IMR-90 (cell line): Measurements from ENCODE around the gene RSRC1. TPM values are rescaled to one million over a fixed set of nuclear protein-coding genes. Genes with fewer than 3 reads are reported as not detected.

Experiments used
- ATAC-seq: fragments of 200-7000 bp; cut with Tn5 transposase; 2 replicates; pipeline ENCODE4 v1.9.1; 2020; ENCODE audit warnings: low read depth, mild to moderate bottlenecking, moderate library complexity
- BruUV-seq: library from RNA; stranded (reverse); fragments of 400-500 nt; replicated peaks from 2 replicates; lab custom pipeline; 2021; lab: Mats Ljungman, UMichigan
- CTCF ChIA-PET: fragments of 300-600 bp; formaldehyde crosslinking; extraction: SDS; loops from one replicate; lab custom pipeline; 2021; ENCODE audit warnings: antibody characterized with exemption; lab: Yijun Ruan, JAX
- POLR2A ChIA-PET: fragments of 300-600 bp; sonication (Branson Sonifier 250); formaldehyde crosslinking; loops from one replicate; lab custom pipeline; 2022; ENCODE audit warnings: antibody characterized with exemption; ENCODE audit not compliant: unreplicated experiment; lab: Charles Lee
- DNase-seq: peaks from one replicate; pipeline ENCODE4 v3.0.0; 2013
- H2AFZ ChIP-seq: replicated peaks from 2 replicates; pipeline ENCODE3; 2013; ENCODE audit warnings: low read length, mild to moderate bottlenecking; ENCODE audit not compliant: poor library complexity
- H2AK5ac ChIP-seq: 2 replicates; pipeline ENCODE4 v1.6.1; 2013; ENCODE audit warnings: low read depth, low read length, inconsistent platforms
- H2AK9ac ChIP-seq: replicated peaks from 2 replicates; pipeline ENCODE3; 2013; ENCODE audit warnings: mild to moderate bottlenecking, low read depth, low read length, moderate library complexity; ENCODE audit not compliant: poor library complexity
- H2BK120ac ChIP-seq: 2 replicates; pipeline ENCODE4 v1.6.1; 2013; ENCODE audit warnings: low read depth, low read length, inconsistent platforms
- H2BK15ac ChIP-seq: 3 replicates; pipeline ENCODE4 v1.6.1; 2013; ENCODE audit warnings: low read depth, low read length, inconsistent platforms
- H2BK20ac ChIP-seq: 2 replicates; pipeline ENCODE4 v1.6.1; 2013; ENCODE audit warnings: low read depth, mild to moderate bottlenecking, inconsistent platforms, low read length, moderate library complexity
- H2BK5ac ChIP-seq: 2 replicates; pipeline ENCODE4 v1.6.1; 2013; ENCODE audit warnings: mild to moderate bottlenecking, low read depth, low read length, inconsistent platforms; ENCODE audit not compliant: poor library complexity, severe bottlenecking
- H3K14ac ChIP-seq: replicated peaks from 2 replicates; pipeline ENCODE4 v1.6.1; 2013; ENCODE audit warnings: low read depth, low read length, inconsistent platforms
- H3K18ac ChIP-seq: 2 replicates; pipeline ENCODE4 v1.6.1; 2013; ENCODE audit warnings: low read depth, low read length, control low read depth
- H3K23ac ChIP-seq: 2 replicates; pipeline ENCODE4 v1.6.1; 2013; ENCODE audit warnings: low read depth, low read length, inconsistent platforms
- H3K27ac ChIP-seq: 2 replicates; pipeline ENCODE4 v1.5.1; 2013; ENCODE audit warnings: mild to moderate bottlenecking, control low read depth, low read length; ENCODE audit not compliant: insufficient read depth
- H3K27me3 ChIP-seq: 2 replicates; pipeline ENCODE4 v1.6.1; 2013; ENCODE audit warnings: low read length; ENCODE audit not compliant: control insufficient read depth, insufficient read depth
- H3K36me3 ChIP-seq: 2 replicates; pipeline ENCODE4 v1.6.1; 2013; ENCODE audit warnings: low read length, mixed read lengths; ENCODE audit not compliant: control insufficient read depth, insufficient read depth
- H3K4ac ChIP-seq: 2 replicates; pipeline ENCODE4 v1.6.1; 2013; ENCODE audit warnings: low read depth, low read length, inconsistent platforms
- H3K4me1 ChIP-seq: 2 replicates; pipeline ENCODE4 v1.6.1; 2013; ENCODE audit warnings: low read length, mixed read lengths; ENCODE audit not compliant: control insufficient read depth, insufficient read depth
- H3K4me2 ChIP-seq: 2 replicates; pipeline ENCODE4 v1.6.1; 2013; ENCODE audit warnings: low read depth, mild to moderate bottlenecking, control low read depth, low read length, moderate library complexity
- H3K4me3 ChIP-seq: 2 replicates; pipeline ENCODE4 v1.5.1; 2013; ENCODE audit warnings: low read depth, mild to moderate bottlenecking, control low read depth, low read length, moderate library complexity; ENCODE audit not compliant: insufficient read depth
- H3K56ac ChIP-seq: 2 replicates; pipeline ENCODE4 v1.6.1; 2013; ENCODE audit warnings: low read length, inconsistent platforms; ENCODE audit not compliant: insufficient read depth; ENCODE audit errors: extremely low read depth
- H3K79me1 ChIP-seq, 2 experiments: 2 replicates each; pipeline ENCODE4 v1.6.1; 2013; ENCODE audit warnings: low read length in 2 of 2, inconsistent platforms in 1 of 2, low read depth in 1 of 2
- H3K9ac ChIP-seq: 2 replicates; pipeline ENCODE4 v1.6.1; 2013; ENCODE audit warnings: low read depth, low read length, control low read depth
- H3K9me1 ChIP-seq: 2 replicates; pipeline ENCODE4 v1.6.1; 2013; ENCODE audit warnings: low read length, inconsistent platforms; ENCODE audit not compliant: insufficient read depth
- H3K9me3 ChIP-seq: 2 replicates; pipeline ENCODE4 v1.6.1; 2013; ENCODE audit warnings: low read length; ENCODE audit not compliant: control insufficient read depth, insufficient read depth
- H4K20me1 ChIP-seq: 2 replicates; pipeline ENCODE4 v1.6.1; 2013; ENCODE audit warnings: low read length, inconsistent platforms; ENCODE audit not compliant: insufficient read depth
- H4K5ac ChIP-seq: 2 replicates; pipeline ENCODE4 v1.6.1; 2013; ENCODE audit warnings: mild to moderate bottlenecking, low read depth, low read length, control low read depth
- H4K8ac ChIP-seq, 2 experiments: 2 replicates each; pipeline ENCODE4 v1.6.1; 2013; ENCODE audit warnings: low read depth in 2 of 2, low read length in 2 of 2, control low read depth in 1 of 2, inconsistent platforms in 1 of 2
- H4K91ac ChIP-seq: 2 replicates; pipeline ENCODE4 v1.6.1; 2013; ENCODE audit warnings: low read depth, low read length, inconsistent platforms; ENCODE audit not compliant: insufficient read depth
- CEBPB ChIP-seq: IDR thresholded peaks from 2 replicates; pipeline ENCODE4 v1.6.1; 2012; ENCODE audit warnings: low read depth, low read length, improper control_type of control experiment
- CHD1 ChIP-seq: IDR thresholded peaks from 2 replicates; pipeline ENCODE4 v1.6.1; 2012; ENCODE audit warnings: low read depth, low read length, improper control_type of control experiment
- CTCF ChIP-seq: conservative IDR thresholded peaks from 2 replicates; pipeline ENCODE4 v1.5.1; 2012; ENCODE audit warnings: mild to moderate bottlenecking, low read depth, low read length, improper control_type of control experiment
- FOS ChIP-seq: fragments of 150-350 bp; IDR thresholded peaks from 2 replicates; pipeline ENCODE4 v1.6.1; 2016; ENCODE audit warnings: low read depth, low read length
- MAZ ChIP-seq: IDR thresholded peaks from 2 replicates; pipeline ENCODE4 v1.6.1; 2012; ENCODE audit warnings: low read depth, mild to moderate bottlenecking, low read length, improper control_type of control experiment, moderate library complexity, borderline replicate concordance
- MXI1 ChIP-seq: IDR thresholded peaks from 2 replicates; pipeline ENCODE4 v1.6.1; 2012; ENCODE audit warnings: low read depth, mild to moderate bottlenecking, low read length, moderate library complexity, borderline replicate concordance
- NFE2L2 ChIP-seq: fragments of 150-350 bp; IDR thresholded peaks from 2 replicates; pipeline ENCODE4 v1.6.1; 2016; ENCODE audit warnings: low read depth, mild to moderate bottlenecking, low read length
- POLR2A ChIP-seq: IDR thresholded peaks from 2 replicates; pipeline ENCODE4 v1.6.1; 2012; ENCODE audit warnings: mild to moderate bottlenecking, low read depth, low read length
- RAD21 ChIP-seq: IDR thresholded peaks from 2 replicates; pipeline ENCODE4 v1.6.1; 2012; ENCODE audit warnings: low read length, improper control_type of control experiment
- RCOR1 ChIP-seq: IDR thresholded peaks from 2 replicates; pipeline ENCODE4 v1.6.1; 2012; ENCODE audit warnings: mild to moderate bottlenecking, low read length, improper control_type of control experiment; ENCODE audit not compliant: insufficient replicate concordance
- RFX5 ChIP-seq: IDR thresholded peaks from 2 replicates; pipeline ENCODE4 v1.8.0; 2012; ENCODE audit warnings: low read depth, mild to moderate bottlenecking, low read length, moderate library complexity
- USF2 ChIP-seq: fragments of 150-350 bp; IDR thresholded peaks from 2 replicates; pipeline ENCODE4 v1.6.1; 2017; ENCODE audit warnings: mild to moderate bottlenecking, antibody characterized with exemption, low read length, low read depth
- WGBS, 2 experiments: methylation state at CpG; one replicate each; pipeline versions ENCODE4 v1.1.5 to v1.1.7; 2013; ENCODE audit warnings: missing lambda C conversion rate in 2 of 2; ENCODE audit not compliant: insufficient read length in 1 of 2; ENCODE audit errors: extremely low coverage in 2 of 2; 5-methylcytosine and 5-hydroxymethylcytosine counted together
- dilution Hi-C: fragments of 300-500 bp; cut with HindIII; formaldehyde crosslinking; loops from one replicate; pipeline ENCODE4 v1.14.3; 2018; ENCODE audit warnings: low sequenced_read_pairs; ENCODE audit not compliant: unreplicated experiment
- in situ Hi-C: fragments of 300-500 bp; cut with MboI; formaldehyde crosslinking; loops from 3 replicates; pipeline ENCODE4 v1.14.3; 2019; ENCODE audit warnings: low sequenced_read_pairs, inconsistent platforms, mixed read lengths
- intact Hi-C: fragments of 100-400 bp; cut with micrococcal nuclease; formaldehyde crosslinking; loops from 2 replicates; pipeline ENCODE4 v1.10.0; 2022
- polyA plus RNA-seq, 3 experiments: library from polyadenylated mRNA; depleted of rRNA; stranded (reverse); fragments of >200 nt; gene quantifications; 2 replicates each; pipeline ENCODE4 v1.2.3, GENCODE V29; 2012; ENCODE audit warnings: low replicate concordance in 1 of 3
- total RNA-seq: library from RNA; depleted of rRNA; stranded (reverse); fragments of >200 nt; gene quantifications from 2 replicates; pipeline ENCODE4 v1.2.3, GENCODE V29; 2012
- TF ChIP-seq, protein P1 (sequence below): fragments of 150-350 bp; IDR thresholded peaks from 2 replicates; pipeline ENCODE4 v1.6.1; 2016; ENCODE audit warnings: low read depth, mild to moderate bottlenecking, low read length, moderate library complexity, borderline replicate concordance

Gene RSRC1
- total and polyA plus RNA-seq, 2 of the 4 experiments (the other 2 are of a cell fraction), result 3.8 to 41.8 TPM

DNA sequence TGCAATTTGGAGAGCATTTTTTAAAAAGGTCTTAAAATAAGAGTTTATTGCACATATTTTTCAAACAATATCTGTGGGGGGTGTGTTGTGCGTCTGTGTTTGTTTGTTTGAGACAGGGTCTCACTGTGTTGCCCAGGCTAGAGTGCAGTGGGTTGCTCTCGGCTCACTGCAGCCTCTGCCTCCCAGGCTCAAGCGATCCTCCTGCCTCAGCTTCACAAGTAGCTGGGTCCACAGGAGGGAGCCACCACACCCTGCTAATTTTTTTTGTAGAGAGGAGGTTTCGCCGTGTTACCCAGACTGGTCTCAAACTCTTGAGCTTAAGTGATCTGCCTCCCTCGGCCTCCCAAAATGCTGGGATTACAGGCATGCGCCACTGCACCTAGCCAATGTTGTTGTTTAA, 463.8 kb downstream of the RSRC1 start (continued):
- no peak for TF ChIP-seq MXI1
- no peak for TF ChIP-seq RCOR1

GRCh38 chr3:158574646-158575045, 464.8 kb downstream of the RSRC1 start:
- ATAC-seq, result no peak
- Histone ChIP-seq H2BK20ac (no peak overlapping the region), H3K4me3 (no peak overlapping the region), H2BK120ac (no peak overlapping the region), H2BK5ac (no peak overlapping the region), H3K9me3 (no peaks in the 10 kb centered on the region), H4K5ac (no peak overlapping the region), H2AFZ (no peak overlapping the region), H3K79me1 (no peaks in the 10 kb centered on the region), H4K8ac (no peak overlapping the region), H3K23ac (no peak overlapping the region), H3K18ac (no peak overlapping the region), H3K36me3 (no peaks in the 10 kb centered on the region), H3K27me3 (no peaks in the 10 kb centered on the region), H3K27ac (no peak overlapping the region), H4K91ac (no peak overlapping the region), H3K56ac (no peak overlapping the region), H3K9me1 (0 out of 2 replicates have a peak, but pooled peaks cover 2% of the 10 kb centered on the region), H3K14ac (no peak overlapping the region), H3K9ac (no peak overlapping the region), H3K4me2 (no peak overlapping the region), H2AK9ac (no peak overlapping the region), H2BK15ac (no peak overlapping the region), H4K20me1 (no peaks in the 10 kb centered on the region), H3K4me1 (no peaks in the 10 kb centered on the region), H2AK5ac (no peak overlapping the region), H3K4ac (no peak overlapping the region)
- no CpG with 5 or more reads among the region's 1 CpG for WGBS, 2 experiments
- dilution Hi-C loops, result no loop called here
- intact Hi-C loops, result loop anchor here (5.0 kb wide), 1 partner anchor 68 kb away; the partner anchor contains the start of gene GFM1
- DNase-seq, result no peak
- POLR2A ChIA-PET, result no interaction called here
- in situ Hi-C loops, result no loop called here
- TF ChIP-seq, protein P1, sequence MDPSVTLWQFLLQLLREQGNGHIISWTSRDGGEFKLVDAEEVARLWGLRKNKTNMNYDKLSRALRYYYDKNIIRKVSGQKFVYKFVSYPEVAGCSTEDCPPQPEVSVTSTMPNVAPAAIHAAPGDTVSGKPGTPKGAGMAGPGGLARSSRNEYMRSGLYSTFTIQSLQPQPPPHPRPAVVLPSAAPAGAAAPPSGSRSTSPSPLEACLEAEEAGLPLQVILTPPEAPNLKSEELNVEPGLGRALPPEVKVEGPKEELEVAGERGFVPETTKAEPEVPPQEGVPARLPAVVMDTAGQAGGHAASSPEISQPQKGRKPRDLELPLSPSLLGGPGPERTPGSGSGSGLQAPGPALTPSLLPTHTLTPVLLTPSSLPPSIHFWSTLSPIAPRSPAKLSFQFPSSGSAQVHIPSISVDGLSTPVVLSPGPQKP, result no peak
- no peak for TF ChIP-seq RAD21
- no peak for TF ChIP-seq POLR2A
- no peak for TF ChIP-seq CEBPB
- TF ChIP-seq MAZ, result no peak
- TF ChIP-seq CHD1, result no peak
- TF ChIP-seq FOS, result no peak
- TF ChIP-seq RFX5, result no peak
- TF ChIP-seq CTCF, result no peak
- TF ChIP-seq USF2, result no peak
- TF ChIP-seq NFE2L2, result no peak
- TF ChIP-seq MXI1, result no peak
- BruUV-seq, result no TSS peak
- CTCF ChIA-PET, result no interaction called here
